ENCODE data around the gene PLCH1.

The PLCH1 gene

GRCh38 chr3:155457591-155457990, 287.3 kb downstream of the PLCH1 start:
- DNase-seq (ENCODE audit: low read depth) = no peak

GRCh38 chr3:155455765-155456164, 289.1 kb downstream of the PLCH1 start:
- no peak for DNase-seq (ENCODE audit: low read depth)

- DNase-seq (ENCODE audit: low read depth) = no peak
Measured at GRCh38 chr3:155453512-155453911, 291.4 kb downstream of the PLCH1 start.

- no peak for DNase-seq (ENCODE audit: low read depth)
Measured at GRCh38 chr3:155449613-155450267, 295.1 kb downstream of the PLCH1 start.

- DNase-seq (ENCODE audit: low read depth) = no peak
Measured at GRCh38 chr3:155448531-155448930, 296.3 kb downstream of the PLCH1 start.

GRCh38 chr3:155446366-155446765, 298.5 kb downstream of the PLCH1 start:
- DNase-seq (ENCODE audit: low read depth) = no peak

GRCh38 chr3:155444771-155445170, 300.1 kb downstream of the PLCH1 start:
- DNase-seq (ENCODE audit: low read depth) = no peak

- no peak for DNase-seq (ENCODE audit: low read depth)
Measured at GRCh38 chr3:155443815-155444214, 301.1 kb downstream of the PLCH1 start.

- no peak for DNase-seq (ENCODE audit: low read depth)
Measured at GRCh38 chr3:155442072-155442471, 302.8 kb downstream of the PLCH1 start.

- no peak for DNase-seq (ENCODE audit: low read depth)
Measured at GRCh38 chr3:155441506-155441905, 303.4 kb downstream of the PLCH1 start.

GRCh38 chr3:155441026-155441425, 303.8 kb downstream of the PLCH1 start:
- no peak for DNase-seq (ENCODE audit: low read depth)

GRCh38 chr3:155435821-155436220, 309.1 kb downstream of the PLCH1 start:
- DNase-seq (ENCODE audit: low read depth) = no peak

GRCh38 chr3:155431856-155432570, 312.9 kb downstream of the PLCH1 start:
- no peak for DNase-seq (ENCODE audit: low read depth)

GRCh38 chr3:155428563-155428962, 316.3 kb downstream of the PLCH1 start:
- no peak for DNase-seq (ENCODE audit: low read depth)

GRCh38 chr3:155426524-155427230, 318.2 kb downstream of the PLCH1 start:
- DNase-seq (ENCODE audit: low read depth) = no peak

- DNase-seq (ENCODE audit: low read depth) = no peak
Measured at GRCh38 chr3:155425396-155425795, 319.5 kb downstream of the PLCH1 start.

GRCh38 chr3:155424323-155424710, 320.6 kb downstream of the PLCH1 start:
- DNase-seq (ENCODE audit: low read depth) = no peak

GRCh38 chr3:155423526-155424322, 321.1 kb downstream of the PLCH1 start:
- no peak for DNase-seq (ENCODE audit: low read depth)

GRCh38 chr3:155420881-155421486, 323.9 kb downstream of the PLCH1 start:
- no peak for DNase-seq (ENCODE audit: low read depth)

GRCh38 chr3:155420406-155420805, 324.5 kb downstream of the PLCH1 start:
- no peak for DNase-seq (ENCODE audit: low read depth)

GRCh38 chr3:155418407-155418806, 326.5 kb downstream of the PLCH1 start:
- DNase-seq (ENCODE audit: low read depth) = no peak

GRCh38 chr3:155417119-155417517, 327.8 kb downstream of the PLCH1 start:
- no peak for DNase-seq (ENCODE audit: low read depth)

All from stimulated activated CD8-positive, alpha-beta memory T cell treated with anti-CD3 and anti-CD28 coated beads, Interleukin-15, amount 100 ng/mL, for 24 hours (primary cell).